Uterus (tissue), 4 donors: ENCODE results near the gene CXCL11. TPM values are rescaled to one million over a fixed set of nuclear protein-coding genes. Genes with fewer than 3 reads are reported as not detected.

Source experiments
- DNase-seq, 2 donors: peaks; one replicate each; pipeline ENCODE4 v3.0.0-alpha.2; 2019 to 2020
- H3K27ac ChIP-seq, 2 donors: fragments of 200-600 bp; sonication (generic); 1 replicate in 1 of 2; 2 replicates in 1 of 2; pipeline ENCODE4 v1.5.1; 2016 to 2018
- H3K27me3 ChIP-seq, 2 donors: fragments of 200-600 bp; sonication (generic); one replicate each; pipeline ENCODE4 v1.5.1; 2018 to 2019; ENCODE audit warnings: control low read depth in 1 of 2
- H3K36me3 ChIP-seq, 2 donors: fragments of 200-600 bp; sonication (generic); one replicate each; pipeline ENCODE4 v1.5.1; 2019; ENCODE audit warnings: control low read depth in 1 of 2
- H3K4me1 ChIP-seq, 2 donors: fragments of 200-600 bp; sonication (generic); one replicate each; pipeline ENCODE4 v1.5.1; 2018 to 2019; ENCODE audit warnings: control low read depth in 1 of 2
- H3K4me3 ChIP-seq, 2 donors: fragments of 200-600 bp; sonication (generic); 1 replicate in 1 of 2; 2 replicates in 1 of 2; pipeline ENCODE4 v1.5.1; 2018 to 2019; ENCODE audit warnings: mild to moderate bottlenecking in 1 of 2
- H3K9me3 ChIP-seq, 2 donors: fragments of 200-600 bp; sonication (generic); one replicate each; pipeline ENCODE4 v1.5.1; 2019; ENCODE audit warnings: control low read depth in 1 of 2
- CTCF ChIP-seq, 4 experiments: fragments of 200-600 bp in 2 of 4; fragments of 450-650 bp in 2 of 4; sonication (generic) in 2 of 4; IDR thresholded peaks; one replicate each; pipeline ENCODE4 v1.5.1; 2016 to 2019; ENCODE audit warnings: antibody characterized with exemption in 4 of 4, mild to moderate bottlenecking in 2 of 4, moderate library complexity in 1 of 4
- POLR2A ChIP-seq, 2 donors: fragments of 450-650 bp; IDR thresholded peaks; one replicate each; pipeline ENCODE4 v1.6.1; 2016; ENCODE audit warnings: antibody characterized with exemption in 2 of 2, mild to moderate bottlenecking in 1 of 2, moderate library complexity in 1 of 2
- intact Hi-C: fragments of 100-400 bp; cut with DNase I; formaldehyde crosslinking; loops from one replicate; pipeline ENCODE4 v1.15.1; 2023; ENCODE audit warnings: low total_unique reads
- total RNA-seq, 4 donors: library from RNA; depleted of rRNA in 3 of 4; stranded (reverse); fragments of >200 nt in 3 of 4; gene quantifications; one replicate each; pipeline versions ENCODE4 v1.1.0 to v1.2.4, GENCODE V29; 2014 to 2023
- donor health status: DM: yes; HTN: yes; CAD: no.

The CXCL11 gene
- total RNA-seq, 4 donors from 2014 or later: 0.14 TPM; not detected in 3

- Histone ChIP-seq H3K36me3 (no peaks in the 10 kb centered on the region), H3K27me3 (no peaks in the 10 kb centered on the region), H3K4me1 (no peaks in the 10 kb centered on the region), H3K27ac (no peak overlapping the region), H3K9me3 (no peaks in the 10 kb centered on the region), H3K4me3 (no peak overlapping the region)
- intact Hi-C loops: no loop called here
- TF ChIP-seq CTCF (IDR thresholded peaks at IDR 0.05): no peak
- no peak for TF ChIP-seq POLR2A (IDR thresholded peaks at IDR 0.05)
- no peak for DNase-seq
Observed at GRCh38 chr4:76013540-76013939, 22.3 kb downstream of the CXCL11 start.

- Histone ChIP-seq H3K9me3 (no peaks in the 10 kb centered on the region), H3K27ac (peak overlapping the region; percentile 62 to 69), H3K27me3 (no peaks in the 10 kb centered on the region), H3K36me3 (no peaks in the 10 kb centered on the region), H3K4me3 (no peak overlapping the region), H3K4me1 (no peaks in the 10 kb centered on the region)
- intact Hi-C loops: no loop called here
- DNase-seq: no peak
- TF ChIP-seq CTCF (IDR thresholded peaks at IDR 0.05): no peak
- TF ChIP-seq POLR2A (IDR thresholded peaks at IDR 0.05): no peak
Observed at GRCh38 chr4:76012388-76012801, 23.5 kb downstream of the CXCL11 start.

- Histone ChIP-seq H3K9me3 (no peaks in the 10 kb centered on the region), H3K27ac (peak overlapping the region; percentile 62 to 69), H3K4me1 (no peaks in the 10 kb centered on the region), H3K27me3 (no peaks in the 10 kb centered on the region), H3K36me3 (no peaks in the 10 kb centered on the region), H3K4me3 (no peak overlapping the region)
- peak in 1 of 2 donors; percentile 36 for DNase-seq
- intact Hi-C loops: no loop called here
- TF ChIP-seq CTCF (IDR thresholded peaks at IDR 0.05): no peak
- TF ChIP-seq POLR2A (IDR thresholded peaks at IDR 0.05): no peak
Observed at GRCh38 chr4:76011700-76012387, 24.0 kb downstream of the CXCL11 start.

- Histone ChIP-seq H3K27ac (peak overlapping the region in 1 of 2 donors; percentile 69), H3K4me1 (no peaks in the 10 kb centered on the region), H3K9me3 (no peaks in the 10 kb centered on the region), H3K4me3 (no peak overlapping the region), H3K36me3 (no peaks in the 10 kb centered on the region), H3K27me3 (no peaks in the 10 kb centered on the region)
- no peak for DNase-seq
- no peak for TF ChIP-seq CTCF (IDR thresholded peaks at IDR 0.05)
- no peak for TF ChIP-seq POLR2A (IDR thresholded peaks at IDR 0.05)
- intact Hi-C loops: no loop called here
Observed at GRCh38 chr4:76011018-76011670, 24.7 kb downstream of the CXCL11 start.

GRCh38 chr4:76010576-76010975, 25.3 kb downstream of the CXCL11 start:
- Histone ChIP-seq H3K36me3 (no peaks in the 10 kb centered on the region), H3K27ac (no peak overlapping the region), H3K9me3 (no peaks in the 10 kb centered on the region), H3K4me1 (no peaks in the 10 kb centered on the region), H3K27me3 (no peaks in the 10 kb centered on the region), H3K4me3 (no peak overlapping the region)
- no peak for DNase-seq
- TF ChIP-seq POLR2A (IDR thresholded peaks at IDR 0.05) (no peak), CTCF (IDR thresholded peaks at IDR 0.05) (no peak)
- intact Hi-C loops: no loop called here
